ENCODE measurements around the gene PCBP3.

DNA sequence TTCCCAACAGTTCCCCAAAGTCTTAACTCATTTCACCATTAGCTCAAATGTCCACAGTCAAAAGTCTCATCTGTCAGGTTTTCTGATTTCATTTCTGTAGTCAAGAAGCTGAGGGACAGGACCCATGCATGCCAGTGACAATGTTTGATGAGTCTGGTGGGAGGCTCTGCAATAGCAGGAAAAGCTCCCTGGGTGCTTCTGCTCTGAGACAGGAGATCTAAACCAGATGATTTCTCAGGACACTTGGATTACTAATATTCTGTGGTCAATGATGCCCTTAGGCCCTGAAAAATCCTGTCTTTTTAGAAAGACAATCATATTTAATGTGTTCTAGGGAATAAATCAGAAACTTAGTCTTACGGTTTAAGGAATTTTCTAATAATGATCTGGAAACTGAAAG is 56.4 kb downstream of the PCBP3 start:
- no peak for TF ChIP-seq CTCF (IDR thresholded peaks at IDR 0.05)
- TF ChIP-seq SIN3A (IDR thresholded peaks at IDR 0.05; ENCODE audit: borderline replicate concordance, insufficient read depth, low read depth, low read length), result no peak
- TF ChIP-seq POLR2AphosphoS5 (IDR thresholded peaks at IDR 0.05; ENCODE audit: low read depth, low read length), result no peak
- TF ChIP-seq TCF7L2 (IDR thresholded peaks at IDR 0.05; ENCODE audit: low read depth, low read length), result no peak

All from Panc1 (cell line).